IMR-90 (cell line): ENCODE measurements around the gene S100A4. TPM values are rescaled to one million over a fixed set of nuclear protein-coding genes. Genes with fewer than 3 reads are reported as not detected.

ENCODE experiments used
- ATAC-seq: fragments of 200-7000 bp; cut with Tn5 transposase; 2 replicates; pipeline ENCODE4 v1.9.1; 2020; ENCODE audit warnings: low read depth, mild to moderate bottlenecking, moderate library complexity
- BruUV-seq: library from RNA; stranded (reverse); fragments of 400-500 nt; replicated peaks from 2 replicates; lab custom pipeline; 2021; lab: Mats Ljungman, UMichigan
- CTCF ChIA-PET: fragments of 300-600 bp; formaldehyde crosslinking; extraction: SDS; loops from one replicate; lab custom pipeline; 2021; ENCODE audit warnings: antibody characterized with exemption; lab: Yijun Ruan, JAX
- POLR2A ChIA-PET: fragments of 300-600 bp; sonication (Branson Sonifier 250); formaldehyde crosslinking; loops from one replicate; lab custom pipeline; 2022; ENCODE audit warnings: antibody characterized with exemption; ENCODE audit not compliant: unreplicated experiment; lab: Charles Lee
- DNase-seq: peaks from one replicate; pipeline ENCODE4 v3.0.0; 2013
- H2AFZ ChIP-seq: replicated peaks from 2 replicates; pipeline ENCODE3; 2013; ENCODE audit warnings: low read length, mild to moderate bottlenecking; ENCODE audit not compliant: poor library complexity
- H2AK5ac ChIP-seq: 2 replicates; pipeline ENCODE4 v1.6.1; 2013; ENCODE audit warnings: low read depth, low read length, inconsistent platforms
- H2AK9ac ChIP-seq: replicated peaks from 2 replicates; pipeline ENCODE3; 2013; ENCODE audit warnings: mild to moderate bottlenecking, low read depth, low read length, moderate library complexity; ENCODE audit not compliant: poor library complexity
- H2BK120ac ChIP-seq: 2 replicates; pipeline ENCODE4 v1.6.1; 2013; ENCODE audit warnings: low read depth, low read length, inconsistent platforms
- H2BK15ac ChIP-seq: 3 replicates; pipeline ENCODE4 v1.6.1; 2013; ENCODE audit warnings: low read depth, low read length, inconsistent platforms
- H2BK20ac ChIP-seq: 2 replicates; pipeline ENCODE4 v1.6.1; 2013; ENCODE audit warnings: low read depth, mild to moderate bottlenecking, inconsistent platforms, low read length, moderate library complexity
- H2BK5ac ChIP-seq: 2 replicates; pipeline ENCODE4 v1.6.1; 2013; ENCODE audit warnings: mild to moderate bottlenecking, low read depth, low read length, inconsistent platforms; ENCODE audit not compliant: poor library complexity, severe bottlenecking
- H3K14ac ChIP-seq: replicated peaks from 2 replicates; pipeline ENCODE4 v1.6.1; 2013; ENCODE audit warnings: low read depth, low read length, inconsistent platforms
- H3K18ac ChIP-seq: 2 replicates; pipeline ENCODE4 v1.6.1; 2013; ENCODE audit warnings: low read depth, low read length, control low read depth
- H3K23ac ChIP-seq: 2 replicates; pipeline ENCODE4 v1.6.1; 2013; ENCODE audit warnings: low read depth, low read length, inconsistent platforms
- H3K27ac ChIP-seq: 2 replicates; pipeline ENCODE4 v1.5.1; 2013; ENCODE audit warnings: mild to moderate bottlenecking, control low read depth, low read length; ENCODE audit not compliant: insufficient read depth
- H3K27me3 ChIP-seq: 2 replicates; pipeline ENCODE4 v1.6.1; 2013; ENCODE audit warnings: low read length; ENCODE audit not compliant: control insufficient read depth, insufficient read depth
- H3K36me3 ChIP-seq: 2 replicates; pipeline ENCODE4 v1.6.1; 2013; ENCODE audit warnings: low read length, mixed read lengths; ENCODE audit not compliant: control insufficient read depth, insufficient read depth
- H3K4ac ChIP-seq: 2 replicates; pipeline ENCODE4 v1.6.1; 2013; ENCODE audit warnings: low read depth, low read length, inconsistent platforms
- H3K4me1 ChIP-seq: 2 replicates; pipeline ENCODE4 v1.6.1; 2013; ENCODE audit warnings: low read length, mixed read lengths; ENCODE audit not compliant: control insufficient read depth, insufficient read depth
- H3K4me2 ChIP-seq: 2 replicates; pipeline ENCODE4 v1.6.1; 2013; ENCODE audit warnings: low read depth, mild to moderate bottlenecking, control low read depth, low read length, moderate library complexity
- H3K4me3 ChIP-seq: 2 replicates; pipeline ENCODE4 v1.5.1; 2013; ENCODE audit warnings: low read depth, mild to moderate bottlenecking, control low read depth, low read length, moderate library complexity; ENCODE audit not compliant: insufficient read depth
- H3K56ac ChIP-seq: 2 replicates; pipeline ENCODE4 v1.6.1; 2013; ENCODE audit warnings: low read length, inconsistent platforms; ENCODE audit not compliant: insufficient read depth; ENCODE audit errors: extremely low read depth
- H3K79me1 ChIP-seq, 2 experiments: 2 replicates each; pipeline ENCODE4 v1.6.1; 2013; ENCODE audit warnings: low read length in 2 of 2, inconsistent platforms in 1 of 2, low read depth in 1 of 2
- H3K9ac ChIP-seq: 2 replicates; pipeline ENCODE4 v1.6.1; 2013; ENCODE audit warnings: low read depth, low read length, control low read depth
- H3K9me1 ChIP-seq: 2 replicates; pipeline ENCODE4 v1.6.1; 2013; ENCODE audit warnings: low read length, inconsistent platforms; ENCODE audit not compliant: insufficient read depth
- H3K9me3 ChIP-seq: 2 replicates; pipeline ENCODE4 v1.6.1; 2013; ENCODE audit warnings: low read length; ENCODE audit not compliant: control insufficient read depth, insufficient read depth
- H4K20me1 ChIP-seq: 2 replicates; pipeline ENCODE4 v1.6.1; 2013; ENCODE audit warnings: low read length, inconsistent platforms; ENCODE audit not compliant: insufficient read depth
- H4K5ac ChIP-seq: 2 replicates; pipeline ENCODE4 v1.6.1; 2013; ENCODE audit warnings: mild to moderate bottlenecking, low read depth, low read length, control low read depth
- H4K8ac ChIP-seq, 2 experiments: 2 replicates each; pipeline ENCODE4 v1.6.1; 2013; ENCODE audit warnings: low read depth in 2 of 2, low read length in 2 of 2, control low read depth in 1 of 2, inconsistent platforms in 1 of 2
- H4K91ac ChIP-seq: 2 replicates; pipeline ENCODE4 v1.6.1; 2013; ENCODE audit warnings: low read depth, low read length, inconsistent platforms; ENCODE audit not compliant: insufficient read depth
- MAZ ChIP-seq: IDR thresholded peaks from 2 replicates; pipeline ENCODE4 v1.6.1; 2012; ENCODE audit warnings: low read depth, mild to moderate bottlenecking, low read length, improper control_type of control experiment, moderate library complexity, borderline replicate concordance
- WGBS, 2 experiments: methylation state at CpG; one replicate each; pipeline versions ENCODE4 v1.1.5 to v1.1.7; 2013; ENCODE audit warnings: missing lambda C conversion rate in 2 of 2; ENCODE audit not compliant: insufficient read length in 1 of 2; ENCODE audit errors: extremely low coverage in 2 of 2; 5-methylcytosine and 5-hydroxymethylcytosine counted together
- dilution Hi-C: fragments of 300-500 bp; cut with HindIII; formaldehyde crosslinking; loops from one replicate; pipeline ENCODE4 v1.14.3; 2018; ENCODE audit warnings: low sequenced_read_pairs; ENCODE audit not compliant: unreplicated experiment
- in situ Hi-C: fragments of 300-500 bp; cut with MboI; formaldehyde crosslinking; loops from 3 replicates; pipeline ENCODE4 v1.14.3; 2019; ENCODE audit warnings: low sequenced_read_pairs, inconsistent platforms, mixed read lengths
- intact Hi-C: fragments of 100-400 bp; cut with micrococcal nuclease; formaldehyde crosslinking; loops from 2 replicates; pipeline ENCODE4 v1.10.0; 2022
- polyA plus RNA-seq, 3 experiments: library from polyadenylated mRNA; depleted of rRNA; stranded (reverse); fragments of >200 nt; gene quantifications; 2 replicates each; pipeline ENCODE4 v1.2.3, GENCODE V29; 2012; ENCODE audit warnings: low replicate concordance in 1 of 3
- total RNA-seq: library from RNA; depleted of rRNA; stranded (reverse); fragments of >200 nt; gene quantifications from 2 replicates; pipeline ENCODE4 v1.2.3, GENCODE V29; 2012

Gene S100A4
- total and polyA plus RNA-seq, 2 of the 4 experiments (the other 2 are of a cell fraction), result 5.6 to 16.6 TPM

GRCh38 chr1:153560771-153561465 lies 15.3 kb upstream of the S100A4 start:
- peaks cover 11% of the 10 kb centered on the region; the same call in 1 of the 2 replicates for H3K9me1 ChIP-seq
- no CpG with 5 or more reads among the region's 10 CpGs for WGBS, 2 experiments
- H3K27ac ChIP-seq, result no peak overlapping the region
- BruUV-seq, result no TSS peak
- intact Hi-C loops (no loop called here), dilution Hi-C loops (no loop called here), in situ Hi-C loops (loop anchor here (10.0 kb wide), 1 partner anchor 46 kb away; no protein-coding TSS in a partner anchor)
- H3K4me2 ChIP-seq, result no peak overlapping the region
- no peak overlapping the region for H4K91ac ChIP-seq
- DNase-seq, result no peak
- no peak overlapping the region for H3K9ac ChIP-seq
- H3K36me3 ChIP-seq, result no peaks in the 10 kb centered on the region
- POLR2A ChIA-PET, result no interaction called here
- H3K4ac ChIP-seq, result no peak overlapping the region
- H2AK9ac ChIP-seq, result no peak overlapping the region
- no peak for TF ChIP-seq MAZ
- H3K79me1 ChIP-seq, result peaks cover 4 to 23% of the 10 kb centered on the region in 2 experiments; a peak in 3 of 4 replicates
- no peak overlapping the region for H2AK5ac ChIP-seq
- H4K5ac ChIP-seq, result no peak overlapping the region
- H4K20me1 ChIP-seq, result no peaks in the 10 kb centered on the region
- H2BK15ac ChIP-seq, result no peak overlapping the region
- H3K4me1 ChIP-seq, result peaks cover 8% of the 10 kb centered on the region
- H2BK5ac ChIP-seq, result no peak overlapping the region
- H3K4me3 ChIP-seq, result no peak overlapping the region
- no peak overlapping the region for H3K14ac ChIP-seq
- H3K56ac ChIP-seq, result no peak overlapping the region
- no peak overlapping the region for H2AFZ ChIP-seq
- no peak overlapping the region for H3K18ac ChIP-seq
- no peak for ATAC-seq
- CTCF ChIA-PET, result interaction anchor here (1.0 kb wide), 1 partner anchor 28 kb away, joined by 3 read pairs; no protein-coding TSS in a partner anchor
- no peaks in the 10 kb centered on the region for H3K9me3 ChIP-seq
- no peak overlapping the region for H2BK20ac ChIP-seq
- no peak overlapping the region for H4K8ac ChIP-seq
- no peaks in the 10 kb centered on the region for H3K27me3 ChIP-seq
- H2BK120ac ChIP-seq, result no peak overlapping the region
- no peak overlapping the region for H3K23ac ChIP-seq
